T47D (cell line): ENCODE data around the gene PHGDH.

ENCODE experiments used
- DNase-seq, 2 experiments: peaks; one replicate each; pipeline versions ENCODE4 v3.0.0 to v3.0.0-alpha.2; 2011 to 2012; ENCODE audit warnings: low read depth in 1 of 2, low spot score in 1 of 2
- JUND ChIP-seq: IDR thresholded peaks from 2 replicates; pipeline ENCODE4 v1.6.1; 2012; ENCODE audit warnings: low read depth
- in situ Hi-C: cut with HindIII; loops from 2 replicates; pipeline ENCODE4 v1.10.0; 2016; ENCODE audit warnings: low sequenced_read_pairs, low pct_unique_long_range_greater_than_20kb

The PHGDH gene

GRCh38 chr1:119729044-119729443, 17.3 kb downstream of the PHGDH start:
- in situ Hi-C loops, result no loop called here
- DNase-seq, result no peak
- TF ChIP-seq JUND, result no peak

GRCh38 chr1:119731060-119731459, 19.3 kb downstream of the PHGDH start:
- in situ Hi-C loops, result no loop called here
- TF ChIP-seq JUND, result no peak
- DNase-seq, result no peak

- no peak for DNase-seq
- no peak for TF ChIP-seq JUND
- in situ Hi-C loops, result no loop called here
Observed at GRCh38 chr1:119731741-119732430, 20.2 kb downstream of the PHGDH start.

GRCh38 chr1:119732465-119733168, 20.9 kb downstream of the PHGDH start:
- no peak for DNase-seq
- TF ChIP-seq JUND, result no peak
- in situ Hi-C loops, result no loop called here

- in situ Hi-C loops, result no loop called here
- TF ChIP-seq JUND, result no peak
- no peak for DNase-seq
Observed at GRCh38 chr1:119733754-119734153, 22.0 kb downstream of the PHGDH start.

GRCh38 chr1:119735217-119735616, 23.5 kb downstream of the PHGDH start:
- TF ChIP-seq JUND, result no peak
- no peak for DNase-seq
- in situ Hi-C loops, result no loop called here

GRCh38 chr1:119736649-119737039, 24.9 kb downstream of the PHGDH start:
- TF ChIP-seq JUND, result no peak
- in situ Hi-C loops, result no loop called here
- no peak for DNase-seq

GRCh38 chr1:119737040-119737682, 25.4 kb downstream of the PHGDH start:
- in situ Hi-C loops, result no loop called here
- no peak for DNase-seq
- TF ChIP-seq JUND, result no peak

GRCh38 chr1:119738100-119738720, 26.5 kb downstream of the PHGDH start:
- no peak for DNase-seq
- in situ Hi-C loops, result no loop called here
- no peak for TF ChIP-seq JUND

GRCh38 chr1:119739150-119739549, 27.4 kb downstream of the PHGDH start:
- in situ Hi-C loops, result no loop called here
- no peak for DNase-seq
- TF ChIP-seq JUND, result no peak

GRCh38 chr1:119740261-119740660, 28.5 kb downstream of the PHGDH start:
- no peak for DNase-seq
- no peak for TF ChIP-seq JUND
- in situ Hi-C loops, result no loop called here

- TF ChIP-seq JUND, result no peak
- DNase-seq, result no peak
- in situ Hi-C loops, result no loop called here
Observed at GRCh38 chr1:119740896-119741780, 29.4 kb downstream of the PHGDH start.

GRCh38 chr1:119742202-119742601, 30.5 kb downstream of the PHGDH start:
- no peak for TF ChIP-seq JUND
- in situ Hi-C loops, result no loop called here
- no peak for DNase-seq
